ENCODE results near the gene QPRT.
"Not testable (repeated sequence)": the region's sequence is repeated elsewhere in the genome, so short reads cannot be mapped to it uniquely, and the experiment has no call there.

QPRT gene

GRCh38 chr16:29678691-29679267, at the start of gene QPRT:
Gene QPRT, plus strand, starts transcription at chr16:29679180. Its CDS starts 18 bp downstream, at chr16:29679198.
- H3K9ac ChIP-seq (ENCODE audit: insufficient read length): peak within 1 kb of the TSS; percentile 4
- no peak for TF ChIP-seq POLR2AphosphoS5 (IDR thresholded peaks at IDR 0.05; ENCODE audit: borderline replicate concordance, low read depth, low read length)
- no peak for TF ChIP-seq FOXP2 (optimal IDR thresholded peaks at IDR 0.05; ENCODE audit: control extremely low read depth, extremely low read length, insufficient read depth)
- TF ChIP-seq EZH2 (IDR thresholded peaks at IDR 0.05): no peak
- peak within 1 kb of the TSS; percentile 72 for H3K4me3 ChIP-seq
- H3K9me3 ChIP-seq (ENCODE audit: low read depth, low read length): no peaks in the 10 kb centered on the region
- H3K36me3 ChIP-seq (ENCODE audit: insufficient read depth, low read length): no peaks in the 10 kb centered on the region
- DNase-seq (ENCODE audit: low read depth, low spot score): no peak
- peak within 1 kb of the TSS; percentile 75 for H3K27ac ChIP-seq

DNA sequence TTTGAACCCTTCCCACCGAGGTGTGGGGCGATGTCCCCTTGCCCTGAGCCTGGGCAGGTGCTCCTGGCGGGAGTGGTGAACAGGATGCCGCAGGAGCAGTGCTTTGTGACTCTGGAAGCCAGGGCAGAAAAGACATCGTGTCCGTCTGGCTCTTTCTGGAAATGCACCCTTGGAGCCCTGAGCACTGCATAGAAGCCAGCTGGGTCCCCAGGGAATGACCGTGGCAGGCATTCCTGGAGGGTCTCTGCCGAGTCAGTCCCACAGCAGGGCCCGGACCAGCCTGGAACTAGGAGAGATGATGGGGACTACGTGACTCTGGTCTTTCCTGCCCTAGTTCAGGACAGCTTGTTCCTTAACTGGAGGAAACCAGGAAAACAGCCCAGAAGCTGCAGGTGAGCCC, 49.7 kb upstream of the QPRT start:
- not testable (repeated sequence) for H3K4me3 ChIP-seq; H3K36me3 ChIP-seq (ENCODE audit: insufficient read depth, low read length); H3K9me3 ChIP-seq (ENCODE audit: low read depth, low read length); H3K27ac ChIP-seq; H3K9ac ChIP-seq (ENCODE audit: insufficient read length); DNase-seq (ENCODE audit: low read depth, low spot score)

GRCh38 chr16:29631658-29632057, 47.3 kb upstream of the QPRT start:
- H3K9me3 ChIP-seq (ENCODE audit: low read depth, low read length); H3K4me3 ChIP-seq; H3K27ac ChIP-seq; H3K9ac ChIP-seq (ENCODE audit: insufficient read length); DNase-seq (ENCODE audit: low read depth, low spot score); H3K36me3 ChIP-seq (ENCODE audit: insufficient read depth, low read length): not testable (repeated sequence)

GRCh38 chr16:29635902-29636301, 43.1 kb upstream of the QPRT start:
- not testable (repeated sequence) for H3K4me3 ChIP-seq; H3K9ac ChIP-seq (ENCODE audit: insufficient read length); H3K27ac ChIP-seq; H3K36me3 ChIP-seq (ENCODE audit: insufficient read depth, low read length); H3K9me3 ChIP-seq (ENCODE audit: low read depth, low read length); DNase-seq (ENCODE audit: low read depth, low spot score)

DNA sequence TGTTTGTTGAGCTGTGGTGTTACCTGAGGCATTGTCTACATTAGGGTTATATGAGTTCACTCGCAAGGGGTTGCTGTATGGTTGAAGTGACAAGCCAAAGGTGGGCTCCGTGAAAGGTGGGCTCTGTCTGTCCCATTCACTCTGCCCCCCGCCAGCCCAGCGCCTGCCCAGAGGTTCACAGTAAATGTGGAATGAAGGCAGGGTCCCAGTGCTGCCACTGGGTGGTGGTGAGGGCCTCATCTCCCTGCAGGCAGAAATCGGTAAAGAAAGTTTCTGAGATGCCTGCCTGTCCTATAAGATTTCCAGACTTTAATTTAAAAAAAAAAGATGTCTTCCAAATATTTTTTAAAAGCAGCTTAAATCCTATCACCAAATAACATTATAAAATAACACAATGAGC, 42.6 kb upstream of the QPRT start:
- H3K9ac ChIP-seq (ENCODE audit: insufficient read length); H3K36me3 ChIP-seq (ENCODE audit: insufficient read depth, low read length); DNase-seq (ENCODE audit: low read depth, low spot score); H3K9me3 ChIP-seq (ENCODE audit: low read depth, low read length); H3K4me3 ChIP-seq; H3K27ac ChIP-seq: not testable (repeated sequence)

- not testable (repeated sequence) for DNase-seq (ENCODE audit: low read depth, low spot score); H3K9ac ChIP-seq (ENCODE audit: insufficient read length); H3K36me3 ChIP-seq (ENCODE audit: insufficient read depth, low read length); H3K9me3 ChIP-seq (ENCODE audit: low read depth, low read length); H3K4me3 ChIP-seq; H3K27ac ChIP-seq
Observed at GRCh38 chr16:29638751-29639150, 40.2 kb upstream of the QPRT start.

- no peak overlapping the region for H3K9ac ChIP-seq (ENCODE audit: insufficient read length)
Observed at GRCh38 chr16:29641561-29641960, 37.4 kb upstream of the QPRT start.

GRCh38 chr16:29643596-29643995, 35.4 kb upstream of the QPRT start:
- TF ChIP-seq FOXP2 (optimal IDR thresholded peaks at IDR 0.05; ENCODE audit: control extremely low read depth, extremely low read length, insufficient read depth): no peak
- no peak for TF ChIP-seq EZH2 (IDR thresholded peaks at IDR 0.05)
- no peak for TF ChIP-seq POLR2AphosphoS5 (IDR thresholded peaks at IDR 0.05; ENCODE audit: borderline replicate concordance, low read depth, low read length)
- H3K9ac ChIP-seq (ENCODE audit: insufficient read length): no peak overlapping the region
- H3K4me3 ChIP-seq: no peak overlapping the region
- H3K9me3 ChIP-seq (ENCODE audit: low read depth, low read length): no peaks in the 10 kb centered on the region
- H3K36me3 ChIP-seq (ENCODE audit: insufficient read depth, low read length): no peaks in the 10 kb centered on the region
- no peak for DNase-seq (ENCODE audit: low read depth, low spot score)
- no peak overlapping the region for H3K27ac ChIP-seq

More at GRCh38 chr16:29641561-29641960, 37.4 kb upstream of the QPRT start:
- H3K4me3 ChIP-seq: no peak overlapping the region
- H3K27ac ChIP-seq: no peak overlapping the region
- DNase-seq (ENCODE audit: low read depth, low spot score): no peak
- no peak for TF ChIP-seq POLR2AphosphoS5 (IDR thresholded peaks at IDR 0.05; ENCODE audit: borderline replicate concordance, low read depth, low read length)
- TF ChIP-seq FOXP2 (optimal IDR thresholded peaks at IDR 0.05; ENCODE audit: control extremely low read depth, extremely low read length, insufficient read depth): no peak
- TF ChIP-seq EZH2 (IDR thresholded peaks at IDR 0.05): no peak
- no peaks in the 10 kb centered on the region for H3K9me3 ChIP-seq (ENCODE audit: low read depth, low read length)
- H3K36me3 ChIP-seq (ENCODE audit: insufficient read depth, low read length): no peaks in the 10 kb centered on the region

GRCh38 chr16:29644338-29644857, 34.6 kb upstream of the QPRT start:
- Histone ChIP-seq H3K36me3 (ENCODE audit: insufficient read depth, low read length) (no peaks in the 10 kb centered on the region), H3K4me3 (no peak overlapping the region), H3K9me3 (ENCODE audit: low read depth, low read length) (no peaks in the 10 kb centered on the region), H3K9ac (ENCODE audit: insufficient read length) (no peak overlapping the region), H3K27ac (no peak overlapping the region)
- TF ChIP-seq POLR2AphosphoS5 (IDR thresholded peaks at IDR 0.05; ENCODE audit: borderline replicate concordance, low read depth, low read length): no peak
- no peak for TF ChIP-seq EZH2 (IDR thresholded peaks at IDR 0.05)
- no peak for TF ChIP-seq FOXP2 (optimal IDR thresholded peaks at IDR 0.05; ENCODE audit: control extremely low read depth, extremely low read length, insufficient read depth)
- no peak for DNase-seq (ENCODE audit: low read depth, low spot score)
